Calu3 (cell line): ENCODE measurements around the gene C19orf85. TPM values are rescaled to one million over a fixed set of nuclear protein-coding genes. Genes with fewer than 3 reads are reported as not detected.

Experiments
- BruUV-seq: library from RNA; stranded (reverse); fragments of 400-500 nt; replicated peaks from 2 replicates; lab custom pipeline; 2021; lab: Mats Ljungman, UMichigan
- CTCF ChIA-PET: fragments of 300-600 bp; sonication (Branson Sonifier 250); formaldehyde crosslinking; loops from one replicate; lab custom pipeline; 2022; ENCODE audit warnings: antibody characterized with exemption; lab: Charles Lee
- DNase-seq: peaks from one replicate; pipeline ENCODE4 v3.0.0; 2022
- H3K27ac Mint-ChIP-seq: one replicate; pipeline ENCODE4 v1.8.0; 2022; ENCODE audit warnings: mixed read lengths; ENCODE audit not compliant: unreplicated experiment
- H3K27me3 Mint-ChIP-seq: one replicate; pipeline ENCODE4 v1.8.0; 2022; ENCODE audit warnings: mixed read lengths; ENCODE audit not compliant: unreplicated experiment
- H3K36me3 Mint-ChIP-seq: one replicate; pipeline ENCODE4 v1.8.0; 2022; ENCODE audit warnings: mild to moderate bottlenecking, moderate library complexity, mixed read lengths; ENCODE audit not compliant: insufficient read depth, unreplicated experiment
- H3K4me1 Mint-ChIP-seq: one replicate; pipeline ENCODE4 v1.8.0; 2022; ENCODE audit warnings: mild to moderate bottlenecking, low read depth, mixed read lengths; ENCODE audit not compliant: unreplicated experiment
- H3K4me3 Mint-ChIP-seq: one replicate; pipeline ENCODE4 v1.8.0; 2022; ENCODE audit warnings: mild to moderate bottlenecking, low read depth, moderate library complexity, mixed read lengths; ENCODE audit not compliant: unreplicated experiment
- H3K9me3 Mint-ChIP-seq: one replicate; pipeline ENCODE4 v1.8.0; 2022; ENCODE audit warnings: low read depth, mixed read lengths; ENCODE audit not compliant: unreplicated experiment
- intact Hi-C: fragments of 100-400 bp; cut with micrococcal nuclease; formaldehyde crosslinking; loops from one replicate; pipeline ENCODE4 v1.10.0; 2022; ENCODE audit not compliant: unreplicated experiment
- total RNA-seq: library from RNA; stranded (reverse); gene quantifications from 2 replicates; pipeline ENCODE4 v1.2.3, GENCODE V29; 2022
- TF ChIP-seq, protein P1 (sequence below): fragments of 200-600 bp; IDR thresholded peaks from one replicate; pipeline ENCODE4 v1.8.0; 2022; ENCODE audit warnings: antibody characterized with exemption; ENCODE audit not compliant: unreplicated experiment

C19orf85 gene
- total RNA-seq, 1 experiment from 2014 or later: not detected

GRCh38 chr19:55503502-55504251 is 39.1 kb upstream of the C19orf85 start:
- intact Hi-C loops: loop anchor here (1.0 to 10.0 kb wide), 3 partner anchors 35 to 361 kb away; no protein-coding TSS in a partner anchor
- H3K4me3 Mint-ChIP-seq: peak overlapping the region; percentile 39
- peaks cover 58% of the 10 kb centered on the region for H3K27me3 Mint-ChIP-seq
- no peak overlapping the region for H3K27ac Mint-ChIP-seq
- peaks cover 9% of the 10 kb centered on the region for H3K36me3 Mint-ChIP-seq
- peak; percentile 92 for DNase-seq
- no peaks in the 10 kb centered on the region for H3K9me3 Mint-ChIP-seq
- H3K4me1 Mint-ChIP-seq: no peaks in the 10 kb centered on the region
- CTCF ChIA-PET: interaction anchor here (0.6 to 2.0 kb wide), 20 partner anchors 9 to 415 kb away, joined by 3 to 25 read pairs (median 5); partner anchors contain the start of genes FIZ1, ISOC2, NAT14 and ZNF628
- BruUV-seq: no TSS peak
- TF ChIP-seq, protein P1, sequence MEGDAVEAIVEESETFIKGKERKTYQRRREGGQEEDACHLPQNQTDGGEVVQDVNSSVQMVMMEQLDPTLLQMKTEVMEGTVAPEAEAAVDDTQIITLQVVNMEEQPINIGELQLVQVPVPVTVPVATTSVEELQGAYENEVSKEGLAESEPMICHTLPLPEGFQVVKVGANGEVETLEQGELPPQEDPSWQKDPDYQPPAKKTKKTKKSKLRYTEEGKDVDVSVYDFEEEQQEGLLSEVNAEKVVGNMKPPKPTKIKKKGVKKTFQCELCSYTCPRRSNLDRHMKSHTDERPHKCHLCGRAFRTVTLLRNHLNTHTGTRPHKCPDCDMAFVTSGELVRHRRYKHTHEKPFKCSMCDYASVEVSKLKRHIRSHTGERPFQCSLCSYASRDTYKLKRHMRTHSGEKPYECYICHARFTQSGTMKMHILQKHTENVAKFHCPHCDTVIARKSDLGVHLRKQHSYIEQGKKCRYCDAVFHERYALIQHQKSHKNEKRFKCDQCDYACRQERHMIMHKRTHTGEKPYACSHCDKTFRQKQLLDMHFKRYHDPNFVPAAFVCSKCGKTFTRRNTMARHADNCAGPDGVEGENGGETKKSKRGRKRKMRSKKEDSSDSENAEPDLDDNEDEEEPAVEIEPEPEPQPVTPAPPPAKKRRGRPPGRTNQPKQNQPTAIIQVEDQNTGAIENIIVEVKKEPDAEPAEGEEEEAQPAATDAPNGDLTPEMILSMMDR: peak; percentile 98

GRCh38 chr19:55503157-55503501 is 38.6 kb upstream of the C19orf85 start:
- Mint-ChIP-seq H3K4me1 (no peaks in the 10 kb centered on the region), H3K36me3 (peaks cover 9% of the 10 kb centered on the region), H3K27ac (no peak overlapping the region), H3K4me3 (no peak overlapping the region), H3K27me3 (peaks cover 57% of the 10 kb centered on the region), H3K9me3 (no peaks in the 10 kb centered on the region)
- CTCF ChIA-PET: interaction anchor here (1.4 to 2.0 kb wide), 3 partner anchors 18 to 362 kb away, joined by 8 to 25 read pairs (median 17); partner anchors contain the start of gene NAT14
- no TSS peak for BruUV-seq
- TF ChIP-seq, protein P1: no peak
- intact Hi-C loops: loop anchor here (1.0 to 10.0 kb wide), 3 partner anchors 35 to 361 kb away; no protein-coding TSS in a partner anchor
- DNase-seq: no peak

GRCh38 chr19:55502197-55502952 is 37.8 kb upstream of the C19orf85 start:
- no peak for DNase-seq
- BruUV-seq: no TSS peak
- CTCF ChIA-PET: no interaction called here
- Mint-ChIP-seq H3K4me3 (no peak overlapping the region), H3K36me3 (peaks cover 9% of the 10 kb centered on the region), H3K4me1 (no peaks in the 10 kb centered on the region), H3K27me3 (peaks cover 57% of the 10 kb centered on the region), H3K9me3 (no peaks in the 10 kb centered on the region), H3K27ac (no peak overlapping the region)
- TF ChIP-seq, protein P1: no peak
- intact Hi-C loops: loop anchor here (5.0 to 10.0 kb wide), 2 partner anchors 208 to 360 kb away; no protein-coding TSS in a partner anchor

GRCh38 chr19:55500368-55500952 is 35.9 kb upstream of the C19orf85 start:
- Mint-ChIP-seq H3K27me3 (peaks cover 73% of the 10 kb centered on the region), H3K9me3 (no peaks in the 10 kb centered on the region), H3K4me3 (no peak overlapping the region), H3K27ac (no peak overlapping the region), H3K4me1 (no peaks in the 10 kb centered on the region), H3K36me3 (peaks cover 9% of the 10 kb centered on the region)
- TF ChIP-seq, protein P1: no peak
- no TSS peak for BruUV-seq
- intact Hi-C loops: loop anchor here (5.0 to 10.0 kb wide), 2 partner anchors 206 to 358 kb away; no protein-coding TSS in a partner anchor
- DNase-seq: no peak
- CTCF ChIA-PET: no interaction called here
